ENCODE measurements around the gene FAU. TPM values are rescaled to one million over a fixed set of nuclear protein-coding genes. Genes with fewer than 3 reads are reported as not detected.

FAU gene
- total RNA-seq, 2 experiments from 2014 or later: 1,051 to 1,116 TPM

DNA sequence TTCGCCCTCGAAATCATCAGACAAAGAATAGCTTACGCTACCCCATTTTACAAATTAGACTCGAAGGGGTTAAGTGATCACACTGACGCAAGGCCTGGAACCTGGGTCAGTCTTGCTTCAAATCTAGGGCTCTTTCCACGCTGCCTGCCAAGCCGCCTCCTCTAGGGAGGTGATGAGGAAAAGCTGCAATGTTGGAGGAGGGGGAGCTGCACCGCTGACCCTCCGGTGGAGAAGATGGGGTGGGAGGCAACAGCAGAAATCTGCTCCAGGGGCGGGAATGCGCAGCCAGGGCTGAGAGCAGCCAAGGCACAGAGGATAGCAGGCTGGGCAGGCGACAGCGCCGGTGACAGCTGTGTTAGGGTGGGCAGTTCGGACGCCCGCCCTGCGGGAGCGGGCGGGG, 11.8 kb upstream of the FAU start:
- Mint-ChIP-seq H3K27me3 (no peaks in the 10 kb centered on the region), H3K36me3 (ENCODE audit: low read depth) (peaks cover 14% of the 10 kb centered on the region), H3K4me3 (peak overlapping the region; percentile 99), H3K27ac (peak overlapping the region; percentile 99), H3K9me3 (no peaks in the 10 kb centered on the region), H3K4me1 (peaks cover 27% of the 10 kb centered on the region)
- DNase-seq: no peak
- ChIA-PET CTCF (interaction anchor here (0.8 kb wide), 1 partner anchor 13 kb away, joined by 3 read pairs; no protein-coding TSS in a partner anchor), POLR2A (no interaction called here)

DNA sequence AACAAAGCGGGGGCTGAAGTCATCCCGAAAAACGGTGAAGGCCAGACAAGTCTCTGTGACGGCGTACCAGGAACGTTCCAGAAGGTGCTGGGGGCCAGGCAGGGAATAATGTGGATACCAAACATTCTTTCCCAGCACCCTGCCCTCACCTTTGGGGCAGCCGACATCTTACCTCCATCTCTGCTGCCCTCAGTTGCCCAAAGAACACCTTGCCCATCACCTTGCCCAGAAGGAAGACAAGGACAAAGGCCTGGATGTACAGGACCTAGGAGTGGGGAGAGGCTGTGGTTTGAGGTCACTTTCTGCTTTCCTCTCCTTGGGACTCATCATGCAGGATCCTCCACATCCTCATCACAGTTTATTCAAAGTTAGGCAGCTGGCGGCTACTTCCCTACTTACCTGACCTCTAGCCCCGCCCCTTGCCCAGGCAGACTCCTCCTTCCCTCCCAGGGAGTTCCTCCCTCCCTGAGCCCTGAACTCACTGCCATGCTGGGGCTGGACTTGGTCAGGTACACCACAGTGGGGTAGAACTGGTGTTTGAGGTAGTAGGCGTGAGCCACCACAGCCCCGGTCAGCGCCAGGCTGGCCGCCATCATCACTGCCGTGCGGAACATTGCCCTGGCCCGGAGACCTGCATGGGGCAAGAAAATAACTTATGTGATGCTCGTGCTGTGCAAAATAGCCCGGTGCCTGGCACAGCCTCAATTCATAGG, 11.2 kb upstream of the FAU start:
- POLR2A ChIA-PET: no interaction called here
- CTCF ChIA-PET: interaction anchor here (0.8 kb wide), 1 partner anchor 12 kb away, joined by 3 read pairs; no protein-coding TSS in a partner anchor

DNA sequence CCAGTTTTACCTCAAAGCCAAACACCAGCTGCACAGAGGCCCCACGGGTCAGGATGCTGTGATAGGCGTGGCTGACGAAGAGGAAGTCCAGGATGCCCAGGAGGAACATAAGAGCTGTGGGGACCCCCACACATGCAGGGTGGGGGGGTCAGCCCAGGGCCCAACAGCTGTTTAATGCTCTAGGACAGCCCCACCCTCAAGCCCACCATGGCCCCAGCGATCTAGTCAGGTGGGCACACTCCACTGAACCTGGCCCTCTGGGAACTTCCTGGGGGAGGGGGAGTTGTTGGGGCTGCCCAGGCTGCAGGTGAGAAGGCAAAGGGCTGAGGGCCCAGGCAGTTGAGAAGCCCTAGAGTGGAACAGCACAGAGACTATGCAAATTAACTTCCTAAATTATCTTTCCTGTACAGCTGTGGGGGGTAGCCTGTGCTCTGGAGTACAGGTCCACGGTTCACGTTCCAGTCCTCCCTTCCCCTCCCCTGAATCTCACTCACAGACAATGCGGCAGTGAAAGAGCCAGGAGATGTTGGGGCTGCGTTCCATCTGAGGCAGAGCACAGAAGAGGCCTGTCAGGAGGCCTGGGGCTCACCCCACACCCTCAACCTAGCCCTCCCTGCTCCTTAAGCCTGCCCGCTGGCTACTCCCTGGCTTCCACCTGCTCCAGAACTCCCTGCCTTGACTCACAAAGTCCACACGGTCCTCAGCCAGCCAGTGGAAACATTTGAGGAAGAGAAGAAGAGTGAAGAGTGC, 10.5 kb upstream of the FAU start:
- peaks cover 14% of the 10 kb centered on the region for H3K36me3 Mint-ChIP-seq (ENCODE audit: low read depth)
- DNase-seq: no peak

More for the DNA sequence above, 11.2 kb upstream of the FAU start:
- Mint-ChIP-seq H3K27me3 (no peaks in the 10 kb centered on the region), H3K9me3 (no peaks in the 10 kb centered on the region), H3K4me1 (peaks cover 27% of the 10 kb centered on the region), H3K4me3 (peak overlapping the region; percentile 99), H3K36me3 (ENCODE audit: low read depth) (peaks cover 14% of the 10 kb centered on the region), H3K27ac (peak overlapping the region; percentile 99)
- DNase-seq: peak; percentile 70

DNA sequence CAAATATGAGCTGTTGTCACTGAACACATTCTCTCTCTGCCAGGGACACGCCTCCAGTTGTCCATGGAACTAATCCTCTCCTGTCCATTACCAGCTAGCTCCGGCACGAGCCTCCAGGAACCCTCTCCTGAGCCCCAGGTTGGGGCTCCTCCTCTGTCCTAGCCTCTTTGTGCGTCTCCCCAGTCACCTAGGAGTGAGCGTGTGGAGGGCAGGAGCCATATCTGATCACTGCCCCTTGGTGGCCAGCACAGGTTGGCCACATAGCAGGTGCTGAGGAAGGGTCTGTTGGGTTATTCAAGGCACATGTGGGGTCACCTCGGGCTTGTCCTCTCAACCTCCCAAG, 9.9 kb upstream of the FAU start:
- CTCF ChIA-PET: interaction anchor here (0.7 to 2.1 kb wide), 5 partner anchors 10 to 99 kb away, joined by 3 to 7 read pairs (median 3); partner anchors contain the start of genes FAU, MRPL49 and ZNHIT2
- Mint-ChIP-seq H3K4me3 (peak overlapping the region; percentile 25), H3K27ac (no peak overlapping the region), H3K4me1 (peaks cover 27% of the 10 kb centered on the region), H3K27me3 (no peaks in the 10 kb centered on the region), H3K36me3 (ENCODE audit: low read depth) (peaks cover 16% of the 10 kb centered on the region), H3K9me3 (no peaks in the 10 kb centered on the region)
- DNase-seq: no peak
- POLR2A ChIA-PET: interaction anchor here (0.6 kb wide), 1 partner anchor 10 kb away, joined by 4 read pairs; the partner anchor contains the start of genes FAU and MRPL49

More for the DNA sequence above, 10.5 kb upstream of the FAU start:
- peaks cover 27% of the 10 kb centered on the region for H3K4me1 Mint-ChIP-seq
- no peaks in the 10 kb centered on the region for H3K27me3 Mint-ChIP-seq
- H3K4me3 Mint-ChIP-seq: peak overlapping the region; percentile 99
- CTCF ChIA-PET: interaction anchor here (0.7 to 2.1 kb wide), 4 partner anchors 10 to 98 kb away, joined by 3 to 7 read pairs (median 4); partner anchors contain the start of genes FAU, MRPL49 and ZNHIT2
- H3K27ac Mint-ChIP-seq: peak overlapping the region; percentile 99
- POLR2A ChIA-PET: no interaction called here
- H3K9me3 Mint-ChIP-seq: no peaks in the 10 kb centered on the region

GRCh38 chr11:65131417-65131776, 9.5 kb upstream of the FAU start:
- Mint-ChIP-seq H3K36me3 (ENCODE audit: low read depth) (peaks cover 21% of the 10 kb centered on the region), H3K27me3 (no peaks in the 10 kb centered on the region), H3K9me3 (no peaks in the 10 kb centered on the region), H3K27ac (no peak overlapping the region), H3K4me3 (no peak overlapping the region), H3K4me1 (peaks cover 23% of the 10 kb centered on the region)
- no peak for DNase-seq
- ChIA-PET CTCF (interaction anchor here (0.7 to 2.1 kb wide), 5 partner anchors 9 to 99 kb away, joined by 3 to 7 read pairs (median 3); partner anchors contain the start of genes FAU, MRPL49 and ZNHIT2), POLR2A (interaction anchor here (0.6 kb wide), 1 partner anchor 10 kb away, joined by 4 read pairs; the partner anchor contains the start of genes FAU and MRPL49)

GRCh38 chr11:65130631-65131416, 8.9 kb upstream of the FAU start:
- no peak overlapping the region for H3K4me3 Mint-ChIP-seq
- CTCF ChIA-PET: interaction anchor here (0.7 to 2.1 kb wide), 3 partner anchors 9 to 36 kb away, joined by 3 to 7 read pairs (median 3); partner anchors contain the start of genes FAU, MRPL49 and ZNHIT2
- H3K27ac Mint-ChIP-seq: peak overlapping the region; percentile 32
- H3K27me3 Mint-ChIP-seq: no peaks in the 10 kb centered on the region
- no peak for DNase-seq
- POLR2A ChIA-PET: no interaction called here
- H3K4me1 Mint-ChIP-seq: peaks cover 18% of the 10 kb centered on the region
- no peaks in the 10 kb centered on the region for H3K9me3 Mint-ChIP-seq
- H3K36me3 Mint-ChIP-seq (ENCODE audit: low read depth): peaks cover 25% of the 10 kb centered on the region

DNA sequence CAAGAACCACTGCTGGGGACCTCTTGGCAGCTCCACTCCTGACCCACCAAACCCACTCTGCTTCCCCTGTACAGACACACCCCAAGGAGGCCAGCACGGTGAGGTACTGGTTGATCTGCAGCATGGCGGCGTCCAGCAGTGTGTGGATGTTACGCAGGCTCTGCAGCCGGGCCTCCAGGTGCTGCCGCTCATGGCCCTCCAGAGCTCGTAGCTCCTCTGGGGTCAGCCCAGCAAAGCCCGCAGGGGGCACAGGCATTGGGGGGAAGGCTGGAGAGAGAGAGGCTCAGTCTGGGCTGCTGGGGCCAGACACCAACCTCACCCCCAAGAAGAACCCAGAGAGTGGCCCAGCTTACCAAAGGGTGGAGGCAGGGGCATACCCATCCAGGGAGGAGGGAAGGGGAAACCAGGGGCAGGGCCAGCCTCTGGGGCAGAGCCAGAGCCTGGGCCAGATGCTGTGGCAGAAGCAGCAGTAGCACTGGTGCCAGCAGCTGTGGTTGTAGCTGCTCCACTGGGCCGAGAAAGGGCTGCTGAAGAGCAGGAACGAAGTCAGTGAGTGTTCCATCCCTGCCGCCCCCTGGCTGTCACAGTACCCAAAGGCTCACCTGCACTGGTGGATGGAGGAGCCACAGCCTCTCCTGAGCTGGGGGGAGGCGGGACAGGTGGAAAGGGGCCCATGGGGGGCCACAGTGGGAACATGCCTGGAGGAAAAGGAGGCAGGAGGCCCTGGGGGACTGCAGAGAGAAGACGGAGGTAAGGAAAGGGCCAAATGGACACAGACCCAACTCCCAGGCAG, 7.9 kb upstream of the FAU start:
- Mint-ChIP-seq H3K36me3 (ENCODE audit: low read depth) (peaks cover 27% of the 10 kb centered on the region), H3K27me3 (no peaks in the 10 kb centered on the region), H3K4me3 (no peak overlapping the region), H3K27ac (no peak overlapping the region), H3K9me3 (no peaks in the 10 kb centered on the region), H3K4me1 (peaks cover 13% of the 10 kb centered on the region)
- ChIA-PET CTCF (interaction anchor here (2.2 kb wide), 1 partner anchor 13 kb away, joined by 6 read pairs; the partner anchor contains the start of gene ZNHIT2), POLR2A (no interaction called here)
- DNase-seq: no peak

DNA sequence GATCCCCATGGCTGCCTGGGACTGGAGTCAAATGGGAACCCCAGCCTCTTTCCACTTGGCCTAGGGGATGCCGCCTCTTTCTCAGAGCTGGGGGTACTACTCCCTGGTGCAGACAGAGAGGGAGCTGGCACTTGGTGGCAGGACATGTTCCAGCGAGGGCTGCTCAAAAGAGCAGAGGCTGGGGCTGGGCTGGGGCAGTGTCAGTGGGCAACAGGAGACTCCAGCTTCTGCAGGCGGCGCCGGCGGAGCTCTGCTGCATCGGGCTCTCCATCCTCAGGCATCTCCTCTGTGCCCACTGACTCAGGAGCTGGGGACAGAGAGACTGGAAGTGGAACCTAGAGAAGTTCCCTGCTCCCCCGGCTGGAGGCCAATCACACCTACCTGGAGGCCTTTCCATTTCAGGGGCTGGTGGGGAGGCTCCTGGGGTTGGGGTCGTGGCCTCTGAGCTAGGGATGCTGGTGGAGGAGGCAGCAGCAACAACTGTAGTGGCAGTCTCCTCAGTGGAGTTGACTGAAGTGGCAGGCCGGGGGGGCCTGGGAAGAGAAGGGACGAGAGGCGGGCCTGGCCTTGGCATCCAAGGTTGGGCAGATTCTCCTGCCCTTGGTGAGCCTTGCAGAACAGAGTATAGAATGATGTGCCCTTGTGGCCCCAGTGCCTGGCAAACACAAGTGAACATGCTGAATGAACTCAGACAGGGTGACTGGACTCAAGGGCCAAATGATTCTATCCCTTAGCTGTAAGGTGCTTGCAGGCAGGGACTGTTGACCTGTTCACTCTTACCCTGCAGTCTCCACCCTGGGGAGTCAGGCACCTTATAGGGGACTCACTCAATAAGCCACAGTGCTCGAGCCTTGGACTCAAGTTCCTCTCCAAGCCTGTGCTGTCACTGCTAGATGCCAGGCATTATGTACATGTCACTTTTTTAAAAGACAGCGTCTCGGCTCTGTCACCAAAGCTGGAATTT, 6.5 kb upstream of the FAU start:
- peaks cover 16% of the 10 kb centered on the region for H3K4me1 Mint-ChIP-seq
- ChIA-PET POLR2A (interaction anchor here (0.8 kb wide), 1 partner anchor 16 kb away, joined by 6 read pairs; no protein-coding TSS in a partner anchor), CTCF (interaction anchor here (0.8 to 2.2 kb wide), 5 partner anchors 10 to 260 kb away, joined by 3 to 6 read pairs (median 3); partner anchors contain the start of gene ZNHIT2)
- no peaks in the 10 kb centered on the region for H3K27me3 Mint-ChIP-seq
- no peak for DNase-seq
- no peak overlapping the region for H3K4me3 Mint-ChIP-seq
- no peak overlapping the region for H3K27ac Mint-ChIP-seq
- no peaks in the 10 kb centered on the region for H3K9me3 Mint-ChIP-seq
- peaks cover 35% of the 10 kb centered on the region for H3K36me3 Mint-ChIP-seq (ENCODE audit: low read depth)

DNA sequence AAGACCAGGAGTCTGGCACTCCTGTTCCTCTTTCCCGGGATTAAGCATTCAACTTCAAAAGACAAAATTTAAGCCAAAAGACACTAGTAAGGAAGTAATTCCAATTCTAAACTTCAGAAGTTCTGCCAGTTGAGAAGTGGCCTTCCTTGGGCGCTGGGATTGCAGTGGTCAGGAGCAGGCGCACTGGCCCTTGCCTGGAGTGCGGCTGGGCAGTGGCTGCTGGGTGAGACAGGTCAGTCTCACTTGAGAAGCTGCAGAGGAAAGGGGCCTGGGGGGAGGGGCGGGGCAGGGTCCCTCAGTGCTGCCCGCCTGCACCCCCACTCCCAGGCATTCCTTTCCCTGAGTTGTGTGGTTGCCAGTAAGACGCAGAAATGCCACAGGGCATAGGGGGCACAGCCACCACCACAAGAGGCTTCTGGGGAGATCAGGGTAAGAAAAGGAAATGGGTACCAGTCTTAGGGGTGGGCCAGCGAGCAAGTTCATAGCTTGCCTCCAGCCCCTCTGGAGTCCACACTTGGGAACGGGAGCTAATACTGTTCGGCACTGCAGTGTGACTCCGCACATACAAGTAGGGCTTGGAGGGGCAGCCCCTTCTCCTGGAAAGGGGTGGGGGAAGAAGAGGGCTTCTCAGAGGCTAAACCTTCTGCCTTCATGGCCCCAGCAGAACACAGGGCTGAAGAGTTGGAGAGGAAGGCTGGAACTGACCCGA, 5.7 kb upstream of the FAU start:
- no peak overlapping the region for H3K27ac Mint-ChIP-seq
- no peak overlapping the region for H3K4me3 Mint-ChIP-seq
- H3K9me3 Mint-ChIP-seq: no peaks in the 10 kb centered on the region
- POLR2A ChIA-PET: no interaction called here
- peaks cover 30% of the 10 kb centered on the region for H3K36me3 Mint-ChIP-seq (ENCODE audit: low read depth)
- CTCF ChIA-PET: interaction anchor here (1.0 to 2.2 kb wide), 5 partner anchors 11 to 259 kb away, joined by 3 to 6 read pairs (median 3); partner anchors contain the start of gene ZNHIT2
- H3K4me1 Mint-ChIP-seq: peaks cover 13% of the 10 kb centered on the region
- H3K27me3 Mint-ChIP-seq: no peaks in the 10 kb centered on the region
- no peak for DNase-seq

DNA sequence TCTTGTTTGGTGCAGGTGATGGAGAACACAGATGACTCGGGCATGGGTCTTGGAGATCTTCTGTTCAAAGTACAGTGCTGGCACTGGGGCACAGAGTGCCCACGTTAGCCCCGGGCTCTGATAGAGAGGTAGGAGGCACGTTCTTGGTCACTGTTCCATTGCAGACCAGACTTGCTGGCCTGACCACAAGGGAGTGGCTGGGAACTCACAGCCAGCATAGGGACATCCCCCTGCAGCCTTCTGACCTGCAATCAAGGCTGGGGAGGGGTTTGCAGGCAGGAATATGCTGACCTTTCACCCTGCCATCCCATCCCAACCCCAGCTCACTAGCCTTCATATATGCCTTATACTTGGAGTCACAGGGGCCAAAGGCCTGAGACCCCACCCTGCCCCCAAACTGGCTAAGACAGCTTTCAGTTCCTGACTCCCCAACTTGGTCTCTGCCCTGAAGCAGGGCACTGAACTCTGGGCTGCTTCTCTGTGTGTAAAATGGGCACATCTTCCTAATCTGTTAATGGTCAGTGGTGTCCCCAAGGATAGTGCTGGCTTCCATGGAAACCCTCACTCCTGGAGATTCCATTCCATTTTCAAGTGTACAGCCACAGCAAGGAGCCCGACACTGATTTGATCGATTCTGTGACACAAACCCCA, 4.8 kb upstream of the FAU start:
- Mint-ChIP-seq H3K27ac (no peak overlapping the region), H3K36me3 (ENCODE audit: low read depth) (peaks cover 32% of the 10 kb centered on the region), H3K4me3 (no peak overlapping the region), H3K9me3 (no peaks in the 10 kb centered on the region), H3K4me1 (peaks cover 14% of the 10 kb centered on the region), H3K27me3 (no peaks in the 10 kb centered on the region)
- no peak for DNase-seq
- ChIA-PET CTCF (interaction anchor here (1.4 kb wide), 1 partner anchor 16 kb away, joined by 4 read pairs; no protein-coding TSS in a partner anchor), POLR2A (no interaction called here)
